MM.1S (cell line): ENCODE results near the gene PAX6.

ENCODE experiments used
- DNase-seq: peaks from one replicate; pipeline ENCODE4 v3.0.0-alpha.2; 2015
- H2AFZ ChIP-seq: fragments of 300-600 bp; sonication (generic); 2 replicates; pipeline ENCODE4 v1.6.0; 2016; ENCODE audit warnings: antibody characterized with exemption, low read length
- H3F3A ChIP-seq: fragments of 300-600 bp; sonication (generic); 2 replicates; pipeline ENCODE4 v1.6.1; 2016; ENCODE audit warnings: mild to moderate bottlenecking, antibody characterized with exemption, low read length, moderate library complexity, mixed read lengths; ENCODE audit not compliant: insufficient read depth
- H3K27ac ChIP-seq: fragments of 300-600 bp; sonication (generic); 2 replicates; pipeline ENCODE4 v1.5.1; 2016; ENCODE audit warnings: mild to moderate bottlenecking, low read length
- H3K27me3 ChIP-seq: fragments of 300-600 bp; sonication (generic); replicated peaks from 2 replicates; pipeline ENCODE4 v1.6.0; 2016; ENCODE audit warnings: low read length; ENCODE audit not compliant: insufficient read depth
- H3K36me3 ChIP-seq: fragments of 300-600 bp; sonication (generic); replicated peaks from 2 replicates; pipeline ENCODE4 v1.6.1; 2016; ENCODE audit warnings: mild to moderate bottlenecking, low read length, mixed read lengths; ENCODE audit not compliant: insufficient read depth
- H3K4me1 ChIP-seq: fragments of 300-600 bp; sonication (generic); 2 replicates; pipeline ENCODE4 v1.6.1; 2016; ENCODE audit warnings: low read length, mixed read lengths
- H3K4me2 ChIP-seq: fragments of 300-600 bp; sonication (generic); 2 replicates; pipeline ENCODE4 v1.6.0; 2016; ENCODE audit warnings: low read depth, low read length
- H3K4me3 ChIP-seq: fragments of 300-600 bp; sonication (generic); 2 replicates; pipeline ENCODE4 v1.5.1; 2016; ENCODE audit warnings: low read length, mixed read lengths
- H3K79me2 ChIP-seq: fragments of 300-600 bp; sonication (generic); 2 replicates; pipeline ENCODE4 v1.6.1; 2016; ENCODE audit warnings: mixed run types, low read length, mixed read lengths
- H3K9ac ChIP-seq: fragments of 300-600 bp; sonication (generic); 2 replicates; pipeline ENCODE4 v1.6.1; 2016; ENCODE audit warnings: low read length, mixed read lengths
- H3K9me2 ChIP-seq: fragments of 300-600 bp; sonication (generic); replicated peaks from 2 replicates; pipeline ENCODE4 v1.6.1; 2016; ENCODE audit warnings: mild to moderate bottlenecking, low read length, mixed read lengths; ENCODE audit not compliant: insufficient read depth
- H3K9me3 ChIP-seq: fragments of 300-600 bp; sonication (generic); replicated peaks from 2 replicates; pipeline ENCODE4 v1.6.1; 2016; ENCODE audit warnings: mild to moderate bottlenecking, low read length, mixed read lengths; ENCODE audit not compliant: insufficient read depth
- H4K20me1 ChIP-seq: fragments of 300-600 bp; sonication (generic); 2 replicates; pipeline ENCODE4 v1.6.1; 2016; ENCODE audit warnings: mild to moderate bottlenecking, low read length, moderate library complexity, mixed read lengths; ENCODE audit not compliant: insufficient read depth
- EZH2 ChIP-seq: fragments of 300-600 bp; sonication (generic); optimal IDR thresholded peaks from 2 replicates; pipeline ENCODE3; 2017; ENCODE audit warnings: low read depth, mild to moderate bottlenecking, antibody characterized with exemption, low read length, mixed read lengths
- EZH2phosphoT487 ChIP-seq: fragments of 300-600 bp; sonication (generic); IDR thresholded peaks from 2 replicates; pipeline ENCODE4 v1.6.1; 2018; ENCODE audit warnings: antibody characterized with exemption, low read length
- TF ChIP-seq, protein P1 (sequence below): fragments of 300-600 bp; sonication (generic); IDR thresholded peaks from 2 replicates; pipeline ENCODE4 v1.5.1; 2016; ENCODE audit warnings: antibody characterized with exemption, low read length, mixed read lengths

Gene PAX6

GRCh38 chr11:31818874-31819331 lies 7.8 kb upstream of the PAX6 start:
- Histone ChIP-seq H3K27ac (no peak overlapping the region), H4K20me1 (no peaks in the 10 kb centered on the region), H3K9ac (no peak overlapping the region), H3F3A (no peaks in the 10 kb centered on the region), H3K27me3 (peaks cover 22% of the 10 kb centered on the region), H3K4me1 (no peaks in the 10 kb centered on the region), H3K4me3 (no peak overlapping the region), H3K79me2 (no peaks in the 10 kb centered on the region), H3K9me2 (no peaks in the 10 kb centered on the region), H3K4me2 (no peak overlapping the region), H3K36me3 (no peaks in the 10 kb centered on the region), H3K9me3 (no peaks in the 10 kb centered on the region), H2AFZ (no peak overlapping the region)
- TF ChIP-seq, protein P1, sequence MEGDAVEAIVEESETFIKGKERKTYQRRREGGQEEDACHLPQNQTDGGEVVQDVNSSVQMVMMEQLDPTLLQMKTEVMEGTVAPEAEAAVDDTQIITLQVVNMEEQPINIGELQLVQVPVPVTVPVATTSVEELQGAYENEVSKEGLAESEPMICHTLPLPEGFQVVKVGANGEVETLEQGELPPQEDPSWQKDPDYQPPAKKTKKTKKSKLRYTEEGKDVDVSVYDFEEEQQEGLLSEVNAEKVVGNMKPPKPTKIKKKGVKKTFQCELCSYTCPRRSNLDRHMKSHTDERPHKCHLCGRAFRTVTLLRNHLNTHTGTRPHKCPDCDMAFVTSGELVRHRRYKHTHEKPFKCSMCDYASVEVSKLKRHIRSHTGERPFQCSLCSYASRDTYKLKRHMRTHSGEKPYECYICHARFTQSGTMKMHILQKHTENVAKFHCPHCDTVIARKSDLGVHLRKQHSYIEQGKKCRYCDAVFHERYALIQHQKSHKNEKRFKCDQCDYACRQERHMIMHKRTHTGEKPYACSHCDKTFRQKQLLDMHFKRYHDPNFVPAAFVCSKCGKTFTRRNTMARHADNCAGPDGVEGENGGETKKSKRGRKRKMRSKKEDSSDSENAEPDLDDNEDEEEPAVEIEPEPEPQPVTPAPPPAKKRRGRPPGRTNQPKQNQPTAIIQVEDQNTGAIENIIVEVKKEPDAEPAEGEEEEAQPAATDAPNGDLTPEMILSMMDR, result no peak
- TF ChIP-seq EZH2, result no peak
- no peak for TF ChIP-seq EZH2phosphoT487
- DNase-seq, result no peak

GRCh38 chr11:31818425-31818755 lies 7.3 kb upstream of the PAX6 start:
- TF ChIP-seq, protein P1, result no peak
- TF ChIP-seq EZH2 (no peak), EZH2phosphoT487 (no peak)
- no peak overlapping the region for H3K9ac ChIP-seq
- no peak overlapping the region for H3K4me3 ChIP-seq
- no peak overlapping the region for H3K27ac ChIP-seq
- H2AFZ ChIP-seq, result no peak overlapping the region
- no peaks in the 10 kb centered on the region for H3K9me3 ChIP-seq
- H3K4me1 ChIP-seq, result no peaks in the 10 kb centered on the region
- no peaks in the 10 kb centered on the region for H3K9me2 ChIP-seq
- H3K4me2 ChIP-seq, result no peak overlapping the region
- no peaks in the 10 kb centered on the region for H4K20me1 ChIP-seq
- DNase-seq, result no peak
- no peaks in the 10 kb centered on the region for H3K79me2 ChIP-seq
- H3K36me3 ChIP-seq, result no peaks in the 10 kb centered on the region
- peaks cover 27% of the 10 kb centered on the region for H3K27me3 ChIP-seq
- no peaks in the 10 kb centered on the region for H3F3A ChIP-seq

GRCh38 chr11:31817621-31818424 lies 6.7 kb upstream of the PAX6 start:
- DNase-seq, result no peak
- no peak overlapping the region for H3K27ac ChIP-seq
- no peaks in the 10 kb centered on the region for H3K36me3 ChIP-seq
- H2AFZ ChIP-seq, result no peak overlapping the region
- H3K27me3 ChIP-seq, result peaks cover 28% of the 10 kb centered on the region
- H4K20me1 ChIP-seq, result no peaks in the 10 kb centered on the region
- H3K9me3 ChIP-seq, result no peaks in the 10 kb centered on the region
- H3K9ac ChIP-seq, result no peak overlapping the region
- no peaks in the 10 kb centered on the region for H3K79me2 ChIP-seq
- no peaks in the 10 kb centered on the region for H3K4me1 ChIP-seq
- no peaks in the 10 kb centered on the region for H3K9me2 ChIP-seq
- TF ChIP-seq EZH2, result no peak
- TF ChIP-seq, protein P1, result no peak
- TF ChIP-seq EZH2phosphoT487, result no peak
- no peaks in the 10 kb centered on the region for H3F3A ChIP-seq
- no peak overlapping the region for H3K4me2 ChIP-seq
- no peak overlapping the region for H3K4me3 ChIP-seq
